ENCODE results near the gene SKI.

- TF ChIP-seq FOXK2 (IDR thresholded peaks at IDR 0.05) = no peak
- no peak for TF ChIP-seq SUZ12 (IDR thresholded peaks at IDR 0.05)
- no peak for TF ChIP-seq NFRKB (IDR thresholded peaks at IDR 0.05)
- no peak for TF ChIP-seq FOXM1 (IDR thresholded peaks at IDR 0.05; ENCODE audit: borderline replicate concordance)
- TF ChIP-seq BHLHE40 (IDR thresholded peaks at IDR 0.05; ENCODE audit: borderline replicate concordance) = no peak
Observed at GRCh38 chr1:2295526-2295925, 67.4 kb downstream of the SKI start.
